Uterus (tissue), 2 donors: ENCODE measurements around the gene MYO1A.

ENCODE experiments used
- CTCF ChIP-seq, 4 experiments: fragments of 200-600 bp in 2 of 4; fragments of 450-650 bp in 2 of 4; sonication (generic) in 2 of 4; IDR thresholded peaks; one replicate each; pipeline ENCODE4 v1.5.1; 2016 to 2019; ENCODE audit warnings: antibody characterized with exemption in 4 of 4, mild to moderate bottlenecking in 2 of 4, moderate library complexity in 1 of 4
- POLR2A ChIP-seq, 2 donors: fragments of 450-650 bp; IDR thresholded peaks; one replicate each; pipeline ENCODE4 v1.6.1; 2016; ENCODE audit warnings: antibody characterized with exemption in 2 of 2, mild to moderate bottlenecking in 1 of 2, moderate library complexity in 1 of 2

GRCh38 chr12:57078519-57079404 lies 28.8 kb upstream of the MYO1A start, which contains the start of gene NEMP1:
- TF ChIP-seq CTCF (IDR thresholded peaks at IDR 0.05), result no peak
- peak; percentile 46 to 56 for TF ChIP-seq POLR2A (IDR thresholded peaks at IDR 0.05)
